Measurements from ENCODE around the gene PTPN1.
"Not testable (repeated sequence)": the region's sequence is repeated elsewhere in the genome, so short reads cannot be mapped to it uniquely, and the experiment has no call there.

Gene PTPN1

GRCh38 chr20:50552979-50553378, 42.8 kb downstream of the PTPN1 start:
- in situ Hi-C loops (cut with MboI; ENCODE audit: low sequenced_read_pairs), result no loop called here

- in situ Hi-C loops (cut with MboI; ENCODE audit: low sequenced_read_pairs), result no loop called here
Measured at GRCh38 chr20:50554694-50555579, 44.8 kb downstream of the PTPN1 start.

- in situ Hi-C loops (cut with MboI; ENCODE audit: low sequenced_read_pairs), result no loop called here
Measured at GRCh38 chr20:50555662-50556061, 45.5 kb downstream of the PTPN1 start.

- in situ Hi-C loops (cut with MboI; ENCODE audit: low sequenced_read_pairs), result no loop called here
Measured at GRCh38 chr20:50557549-50558134, 47.5 kb downstream of the PTPN1 start.

GRCh38 chr20:50558483-50558925, 48.3 kb downstream of the PTPN1 start:
- in situ Hi-C loops (cut with MboI; ENCODE audit: low sequenced_read_pairs), result no loop called here

GRCh38 chr20:50559149-50559548, 49.0 kb downstream of the PTPN1 start:
- in situ Hi-C loops (cut with MboI; ENCODE audit: low sequenced_read_pairs), result no loop called here

GRCh38 chr20:50559856-50560638, 49.9 kb downstream of the PTPN1 start:
- in situ Hi-C loops (cut with MboI; ENCODE audit: low sequenced_read_pairs), result no loop called here

GRCh38 chr20:50560867-50561266, 50.7 kb downstream of the PTPN1 start:
- in situ Hi-C loops (cut with MboI; ENCODE audit: low sequenced_read_pairs), result no loop called here

- in situ Hi-C loops (cut with MboI; ENCODE audit: low sequenced_read_pairs), result no loop called here
Measured at GRCh38 chr20:50561379-50562078, 51.3 kb downstream of the PTPN1 start.

GRCh38 chr20:50562262-50562701, 52.1 kb downstream of the PTPN1 start:
- in situ Hi-C loops (cut with MboI; ENCODE audit: low sequenced_read_pairs), result no loop called here

- in situ Hi-C loops (cut with MboI; ENCODE audit: low sequenced_read_pairs), result no loop called here
Measured at GRCh38 chr20:50563133-50563944, 53.2 kb downstream of the PTPN1 start.

- in situ Hi-C loops (cut with MboI; ENCODE audit: low sequenced_read_pairs), result no loop called here
Measured at GRCh38 chr20:50565383-50565782, 55.2 kb downstream of the PTPN1 start.

- in situ Hi-C loops (cut with MboI; ENCODE audit: low sequenced_read_pairs), result no loop called here
Measured at GRCh38 chr20:50565871-50566270, 55.7 kb downstream of the PTPN1 start.

- in situ Hi-C loops (cut with MboI; ENCODE audit: low sequenced_read_pairs), result no loop called here
Measured at GRCh38 chr20:50567860-50568548, 57.8 kb downstream of the PTPN1 start.

- in situ Hi-C loops (cut with MboI; ENCODE audit: low sequenced_read_pairs), result no loop called here
Measured at GRCh38 chr20:50568549-50568942, 58.4 kb downstream of the PTPN1 start.

GRCh38 chr20:50569487-50569863, 59.3 kb downstream of the PTPN1 start:
- in situ Hi-C loops (cut with MboI; ENCODE audit: low sequenced_read_pairs), result not testable (repeated sequence)

- in situ Hi-C loops (cut with MboI; ENCODE audit: low sequenced_read_pairs), result loop anchor here (10.0 kb wide), 1 partner anchor 105 kb away; no protein-coding TSS in a partner anchor
Measured at GRCh38 chr20:50569864-50570836, 60.0 kb downstream of the PTPN1 start.

- in situ Hi-C loops (cut with MboI; ENCODE audit: low sequenced_read_pairs), result loop anchor here (10.0 kb wide), 1 partner anchor 107 kb away; no protein-coding TSS in a partner anchor
Measured at GRCh38 chr20:50571466-50571865, 61.3 kb downstream of the PTPN1 start.

Measured in HL-60/S4 (cell line).